ENCODE data around the gene TBX6.

- TF ChIP-seq CTCF (IDR thresholded peaks at IDR 0.05 in 8 of 11, conservative IDR thresholded peaks at IDR 0.05 in 3 of 11) (no peak), POLR2AphosphoS5 (IDR thresholded peaks at IDR 0.05) (peak; percentile 19 to 39 (median 37)), POLR2A (IDR thresholded peaks at IDR 0.05) (no peak)
Measured at GRCh38 chr16:30115238-30115637, 23.5 kb upstream of the TBX6 start.
